ENCODE results near the gene PTPRN2. TPM values are rescaled to one million over a fixed set of nuclear protein-coding genes. Genes with fewer than 3 reads are reported as not detected.

PTPRN2 gene
- total and polyA plus RNA-seq, 2 donors (not counting 3 experiments of a cell fraction or from before 2014, with no cell fraction given) = 0.62 to 0.88 TPM

DNA sequence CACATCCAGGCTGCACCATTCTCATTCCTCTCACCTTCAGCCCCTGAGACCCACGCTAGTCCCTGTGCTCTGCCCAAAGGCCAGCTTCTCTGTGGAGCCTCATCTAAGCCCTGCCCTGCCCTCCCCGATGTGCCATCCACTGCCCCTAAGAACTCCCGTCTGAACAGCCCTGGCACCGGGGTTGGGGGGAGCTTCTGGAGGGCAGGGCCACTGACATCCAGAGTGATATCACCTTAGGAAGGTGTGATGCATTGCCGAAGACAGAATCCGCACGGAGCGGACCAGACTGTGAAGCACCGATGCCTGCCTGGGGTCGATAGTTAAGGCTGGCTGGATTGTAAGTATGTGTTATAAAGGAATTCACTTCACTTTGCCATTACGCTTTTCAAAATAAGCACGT lies 511.0 kb downstream of the PTPRN2 start:
- no TSS peak for BruUV-seq (replicated peaks)
- H3K9me3 ChIP-seq (replicated peaks; ENCODE audit: control insufficient read depth, insufficient read depth, low read length) = peaks cover 9% of the 10 kb centered on the region
- intact Hi-C loops (cut with micrococcal nuclease) = no loop called here
- DNase-seq (ENCODE audit: low read depth, low spot score) (no peak), FAIRE-seq (no peak)
- dilution Hi-C loops (cut with MboI; ENCODE audit: extremely low pct_ligation_motif_present, low sequenced_read_pairs) = no loop called here
- H4K20me1 ChIP-seq (replicated peaks; ENCODE audit: control insufficient read depth, extremely low read depth, insufficient read depth, low read length) = no peaks in the 10 kb centered on the region
- H3K9me1 ChIP-seq (replicated peaks; ENCODE audit: control insufficient read depth, extremely low read depth, insufficient read depth, low read length) = no peaks in the 10 kb centered on the region
- CTCF ChIA-PET = no interaction called here
- no peaks in the 10 kb centered on the region for H3K36me3 ChIP-seq (ENCODE audit: control insufficient read depth in 2 of 2, extremely low read depth in 1 of 2, insufficient read depth in 2 of 2, low read length in 2 of 2)
- H3K4me3 ChIP-seq (replicated peaks in 1 of 3; ENCODE audit: insufficient read depth in 1 of 3, low read depth in 1 of 3, low read length in 3 of 3) = no peak overlapping the region
- no peaks in the 10 kb centered on the region for H3K79me2 ChIP-seq (ENCODE audit: control insufficient read depth, insufficient read depth, low read length)
- no peak overlapping the region for H3K27ac ChIP-seq (ENCODE audit: insufficient read depth, low read depth, low read length)
- no peak overlapping the region for H3K4me2 ChIP-seq (ENCODE audit: insufficient read depth, low read length)
- H3K4me1 ChIP-seq (ENCODE audit: control insufficient read depth, extremely low read depth, insufficient read depth, low read length) = no peaks in the 10 kb centered on the region
- H2AFZ ChIP-seq (ENCODE audit: low read depth, low read length) = no peak overlapping the region
- TF ChIP-seq POLR2AphosphoS5 (IDR thresholded peaks at IDR 0.05; ENCODE audit: insufficient read depth, low read depth, low read length) (no peak), CTCF (IDR thresholded peaks at IDR 0.05; ENCODE audit: extremely low read depth in 1 of 2, insufficient read depth in 1 of 2, low read depth in 1 of 2, low read length in 2 of 2) (no peak), FOS (IDR thresholded peaks at IDR 0.05; ENCODE audit: borderline replicate concordance, insufficient read depth, low read length) (no peak), MAX (IDR thresholded peaks at IDR 0.05; ENCODE audit: insufficient read depth, insufficient read length) (no peak), GATA2 (IDR thresholded peaks at IDR 0.05; ENCODE audit: insufficient read depth, insufficient read length, low read depth, low read length) (no peak), POLR2A (IDR thresholded peaks at IDR 0.05; ENCODE audit: low read depth, low read length) (no peak), EZH2 (IDR thresholded peaks at IDR 0.05; ENCODE audit: borderline replicate concordance, low read depth, low read length, severe bottlenecking) (no peak), JUN (IDR thresholded peaks at IDR 0.05; ENCODE audit: borderline replicate concordance, insufficient read depth, insufficient read length, low read depth) (no peak), MYC (IDR thresholded peaks at IDR 0.05; ENCODE audit: low read depth, low read length) (no peak)
- POLR2A ChIA-PET = no interaction called here
- no peaks in the 10 kb centered on the region for H3K27me3 ChIP-seq (ENCODE audit: control insufficient read depth in 2 of 2, insufficient read depth in 2 of 2, low read length in 2 of 2)
- no peak overlapping the region for H3K9ac ChIP-seq (replicated peaks; ENCODE audit: extremely low read depth, insufficient read depth, low read length)

All from endothelial cell of umbilical vein (primary cell).